Esophagus squamous epithelium (tissue), 5 donors: Measurements from ENCODE around the gene INHA. TPM values are rescaled to one million over a fixed set of nuclear protein-coding genes. Genes with fewer than 3 reads are reported as not detected.

Experiments
- DNase-seq: peaks from one replicate; lab custom pipeline; 2025; lab: John Stamatoyannopoulos, UW
- H3K27ac ChIP-seq, 4 donors: fragments of 200-600 bp; sonication (generic); one replicate each; pipeline ENCODE4 v1.5.1; 2016 to 2019; ENCODE audit warnings: mild to moderate bottlenecking in 1 of 4
- H3K27me3 ChIP-seq, 4 donors: fragments of 200-600 bp; sonication (generic); 1 replicate in 3 of 4; 2 replicates in 1 of 4; pipeline versions ENCODE4 v1.5.1 to v1.6.0; 2017 to 2021; ENCODE audit warnings: antibody characterized with exemption in 1 of 4
- H3K36me3 ChIP-seq, 3 donors: fragments of 200-600 bp; sonication (generic); one replicate each; pipeline ENCODE4 v1.5.1; 2016 to 2019
- H3K4me1 ChIP-seq, 3 donors: fragments of 200-600 bp; sonication (generic); one replicate each; pipeline ENCODE4 v1.5.1; 2017 to 2019
- H3K4me3 ChIP-seq, 4 donors: fragments of 200-600 bp; sonication (generic); 1 replicate in 3 of 4; 2 replicates in 1 of 4; pipeline ENCODE4 v1.5.1; 2016 to 2019; ENCODE audit warnings: mild to moderate bottlenecking in 2 of 4, moderate library complexity in 1 of 4
- H3K9me3 ChIP-seq, 3 donors: fragments of 200-600 bp; sonication (generic); one replicate each; pipeline ENCODE4 v1.5.1; 2016 to 2019
- POLR2A ChIP-seq, 4 donors: fragments of 450-650 bp; IDR thresholded peaks; one replicate each; pipeline ENCODE4 v1.6.1; 2017; ENCODE audit warnings: antibody characterized with exemption in 4 of 4, mild to moderate bottlenecking in 4 of 4, moderate library complexity in 3 of 4
- WGBS, 2 donors: methylation state at CpG; one replicate each; pipeline ENCODE4 v1.1.5; 2018; 5-methylcytosine and 5-hydroxymethylcytosine counted together
- intact Hi-C: fragments of 100-400 bp; cut with DNase I; formaldehyde crosslinking; loops from one replicate; pipeline ENCODE4 v1.15.0; 2022
- total RNA-seq, 4 donors: library from RNA; depleted of rRNA; stranded (reverse); fragments of >200 nt; gene quantifications; one replicate each; pipeline ENCODE4 v1.1.0, GENCODE V29; 2016
- TF ChIP-seq, protein P1 (sequence below), 6 experiments: fragments of 450-650 bp in 4 of 6; fragments of 200-600 bp in 2 of 6; sonication (generic) in 2 of 6; IDR thresholded peaks; one replicate each; pipeline ENCODE4 v1.5.1; 2016 to 2019; ENCODE audit warnings: antibody characterized with exemption in 6 of 6, mild to moderate bottlenecking in 4 of 6, moderate library complexity in 4 of 6
- donor health status: DM: yes; HTN: yes; CAD: no.

INHA gene
- total RNA-seq, 4 donors from 2014 or later, result not detected

- whole genome bisulfite sequencing, 2 donors, result 3% methylated on average over 7 of the region's 99 CpGs; no CpG with 5 or more reads in 1 of the 2 donors
- no peaks in the 10 kb centered on the region for H3K9me3 ChIP-seq
- peaks cover 0 to 61% (median 3%) of the 10 kb centered on the region in 4 donors for H3K27me3 ChIP-seq
- H3K36me3 ChIP-seq, result peaks cover 0 to 4% (median 0%) of the 10 kb centered on the region in 3 donors
- DNase-seq, result peak; percentile 26
- H3K4me1 ChIP-seq, result peaks cover 17 to 25% (median 18%) of the 10 kb centered on the region in 3 donors
- intact Hi-C loops, result no loop called here
- H3K4me3 ChIP-seq, result peak overlapping the region; percentile 50 to 81 (median 60)
- peak overlapping the region; percentile 35 to 86 (median 66) for H3K27ac ChIP-seq
- TF ChIP-seq POLR2A (IDR thresholded peaks at IDR 0.05), result no peak
- TF ChIP-seq, protein P1, sequence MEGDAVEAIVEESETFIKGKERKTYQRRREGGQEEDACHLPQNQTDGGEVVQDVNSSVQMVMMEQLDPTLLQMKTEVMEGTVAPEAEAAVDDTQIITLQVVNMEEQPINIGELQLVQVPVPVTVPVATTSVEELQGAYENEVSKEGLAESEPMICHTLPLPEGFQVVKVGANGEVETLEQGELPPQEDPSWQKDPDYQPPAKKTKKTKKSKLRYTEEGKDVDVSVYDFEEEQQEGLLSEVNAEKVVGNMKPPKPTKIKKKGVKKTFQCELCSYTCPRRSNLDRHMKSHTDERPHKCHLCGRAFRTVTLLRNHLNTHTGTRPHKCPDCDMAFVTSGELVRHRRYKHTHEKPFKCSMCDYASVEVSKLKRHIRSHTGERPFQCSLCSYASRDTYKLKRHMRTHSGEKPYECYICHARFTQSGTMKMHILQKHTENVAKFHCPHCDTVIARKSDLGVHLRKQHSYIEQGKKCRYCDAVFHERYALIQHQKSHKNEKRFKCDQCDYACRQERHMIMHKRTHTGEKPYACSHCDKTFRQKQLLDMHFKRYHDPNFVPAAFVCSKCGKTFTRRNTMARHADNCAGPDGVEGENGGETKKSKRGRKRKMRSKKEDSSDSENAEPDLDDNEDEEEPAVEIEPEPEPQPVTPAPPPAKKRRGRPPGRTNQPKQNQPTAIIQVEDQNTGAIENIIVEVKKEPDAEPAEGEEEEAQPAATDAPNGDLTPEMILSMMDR (IDR thresholded peaks at IDR 0.05), result no peak
Measured at GRCh38 chr2:219552382-219553167, 19.5 kb upstream of the INHA start.

- TF ChIP-seq POLR2A (IDR thresholded peaks at IDR 0.05), result no peak
- TF ChIP-seq, protein P1 (IDR thresholded peaks at IDR 0.05), result no peak
- intact Hi-C loops, result no loop called here
- H3K4me3 ChIP-seq, result peak overlapping the region; percentile 50 to 81 (median 60)
Measured at GRCh38 chr2:219553168-219553417, 19.0 kb upstream of the INHA start.

GRCh38 chr2:219553463-219553963 is 18.6 kb upstream of the INHA start:
- no peak overlapping the region for H3K27ac ChIP-seq
- no peak for DNase-seq
- H3K36me3 ChIP-seq, result peaks cover 0 to 4% (median 0%) of the 10 kb centered on the region in 3 donors
- intact Hi-C loops, result no loop called here
- H3K9me3 ChIP-seq, result no peaks in the 10 kb centered on the region
- H3K27me3 ChIP-seq, result peaks cover 0 to 55% (median 3%) of the 10 kb centered on the region in 4 donors
- TF ChIP-seq, protein P1 (IDR thresholded peaks at IDR 0.05), result no peak
- TF ChIP-seq POLR2A (IDR thresholded peaks at IDR 0.05), result no peak
- H3K4me1 ChIP-seq, result peaks cover 17 to 25% (median 18%) of the 10 kb centered on the region in 3 donors
- no peak overlapping the region for H3K4me3 ChIP-seq
- 81% methylated on average over 12 of the region's 12 CpGs for WGBS, 2 donors

More at GRCh38 chr2:219553168-219553417, 19.0 kb upstream of the INHA start:
- Histone ChIP-seq H3K36me3 (peaks cover 0 to 4% (median 0%) of the 10 kb centered on the region in 3 donors), H3K27me3 (peaks cover 0 to 55% (median 3%) of the 10 kb centered on the region in 4 donors), H3K27ac (peak overlapping the region in 2 of 4 donors; percentile 54 to 86), H3K4me1 (peaks cover 17 to 25% (median 18%) of the 10 kb centered on the region in 3 donors), H3K9me3 (no peaks in the 10 kb centered on the region)
- 44 to 58% methylated on average over 3 to 5 of the region's 7 CpGs for WGBS, 2 donors
- DNase-seq, result no peak

DNA sequence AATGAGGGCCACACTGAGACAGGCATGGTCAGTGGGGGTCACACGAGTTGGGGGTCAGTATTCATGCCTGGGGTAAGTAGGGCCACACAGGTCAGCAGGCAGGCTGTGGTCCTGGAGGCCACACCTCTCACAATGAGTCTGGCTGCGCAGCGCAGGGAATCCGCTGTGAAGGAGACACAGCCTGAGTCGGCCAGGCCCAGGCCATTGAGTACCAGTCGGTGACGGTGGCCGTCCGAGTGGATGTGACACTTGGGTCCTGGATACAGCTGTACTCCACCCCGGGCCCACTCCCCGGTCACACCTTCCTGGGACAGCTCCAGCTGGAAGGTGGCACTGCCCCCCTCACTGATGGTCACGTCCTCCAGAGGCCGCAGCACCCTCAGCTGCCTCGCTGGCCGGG is 17.8 kb upstream of the INHA start:
- no peak overlapping the region for H3K4me3 ChIP-seq
- no peaks in the 10 kb centered on the region for H3K9me3 ChIP-seq
- peaks cover 17 to 25% (median 18%) of the 10 kb centered on the region in 3 donors for H3K4me1 ChIP-seq
- peaks cover 0 to 4% (median 0%) of the 10 kb centered on the region in 3 donors for H3K36me3 ChIP-seq
- no peak for DNase-seq
- no peak overlapping the region for H3K27ac ChIP-seq
- intact Hi-C loops, result no loop called here
- H3K27me3 ChIP-seq, result peaks cover 0 to 52% (median 3%) of the 10 kb centered on the region in 4 donors
- 87 to 94% methylated on average over 6 to 7 of the region's 15 CpGs for WGBS, 2 donors
- TF ChIP-seq POLR2A (IDR thresholded peaks at IDR 0.05), result no peak
- TF ChIP-seq, protein P1 (IDR thresholded peaks at IDR 0.05), result no peak

GRCh38 chr2:219555956-219556355 is 16.2 kb upstream of the INHA start:
- no peak overlapping the region for H3K4me3 ChIP-seq
- peaks cover 0 to 37% (median 3%) of the 10 kb centered on the region in 4 donors for H3K27me3 ChIP-seq
- no peaks in the 10 kb centered on the region for H3K9me3 ChIP-seq
- H3K36me3 ChIP-seq, result peaks cover 0 to 4% (median 0%) of the 10 kb centered on the region in 3 donors
- peaks cover 17 to 32% (median 18%) of the 10 kb centered on the region in 3 donors for H3K4me1 ChIP-seq
- WGBS, 2 donors, result 91 to 96% methylated on average over 9 to 20 of the region's 20 CpGs
- TF ChIP-seq, protein P1 (IDR thresholded peaks at IDR 0.05), result no peak
- no peak for TF ChIP-seq POLR2A (IDR thresholded peaks at IDR 0.05)
- no peak overlapping the region for H3K27ac ChIP-seq
- DNase-seq, result no peak
- intact Hi-C loops, result no loop called here
